ENCODE data around the gene RNGTT. TPM values are rescaled to one million over a fixed set of nuclear protein-coding genes. Genes with fewer than 3 reads are reported as not detected.

RNGTT gene
- total and polyA plus RNA-seq, 8 donors = 1.8 to 31.6 (median 5.8) TPM

- Histone ChIP-seq H3K4me1 (no peaks in the 10 kb centered on the region), H3K4me3 (no peak overlapping the region), H3K27ac (no peak overlapping the region), H3K27me3 (no peaks in the 10 kb centered on the region), H3K9me3 (no peaks in the 10 kb centered on the region), H3K36me3 (peaks cover 0 to 44% (median 39%) of the 10 kb centered on the region in 4 donors)
- intact Hi-C loops (cut with DNase I; ENCODE audit: low total_unique reads) = no loop called here
- TF ChIP-seq EP300 (IDR thresholded peaks at IDR 0.05) (no peak), CTCF (IDR thresholded peaks at IDR 0.05) (no peak), POLR2AphosphoS5 (IDR thresholded peaks at IDR 0.05) (no peak)
- DNase-seq = no peak
- 92 to 96% (median 95%) methylated on average over 4 of the region's 4 CpGs for WGBS, 5 donors
Measured at GRCh38 chr6:88922775-88923548, 40.5 kb downstream of the RNGTT start.

- H3K9me3 ChIP-seq = no peaks in the 10 kb centered on the region
- intact Hi-C loops (cut with DNase I; ENCODE audit: low total_unique reads) = no loop called here
- no peaks in the 10 kb centered on the region for H3K4me1 ChIP-seq
- H3K27ac ChIP-seq = no peak overlapping the region
- peaks cover 0 to 32% (median 30%) of the 10 kb centered on the region in 4 donors for H3K36me3 ChIP-seq
- 79 to 100% (median 92%) methylated on average over 1 of the region's 1 CpG for WGBS, 5 donors
- TF ChIP-seq EP300 (IDR thresholded peaks at IDR 0.05) (no peak), CTCF (IDR thresholded peaks at IDR 0.05) (no peak), POLR2A (IDR thresholded peaks at IDR 0.05) (no peak), POLR2AphosphoS5 (IDR thresholded peaks at IDR 0.05) (no peak)
- no peaks in the 10 kb centered on the region for H3K27me3 ChIP-seq
- no peak overlapping the region for H3K4me3 ChIP-seq
- no peak for DNase-seq
Measured at GRCh38 chr6:88921734-88922133, 41.7 kb downstream of the RNGTT start.

GRCh38 chr6:88920774-88921733 is 42.4 kb downstream of the RNGTT start:
- DNase-seq = no peak
- no peaks in the 10 kb centered on the region for H3K4me1 ChIP-seq
- no peak overlapping the region for H3K4me3 ChIP-seq
- no peak for TF ChIP-seq POLR2A (IDR thresholded peaks at IDR 0.05)
- no peak for TF ChIP-seq POLR2AphosphoS5 (IDR thresholded peaks at IDR 0.05)
- TF ChIP-seq EP300 (IDR thresholded peaks at IDR 0.05) = no peak
- no peak for TF ChIP-seq CTCF (IDR thresholded peaks at IDR 0.05)
- no peak overlapping the region for H3K27ac ChIP-seq
- H3K27me3 ChIP-seq = no peaks in the 10 kb centered on the region
- peaks cover 0 to 29% (median 27%) of the 10 kb centered on the region in 4 donors for H3K36me3 ChIP-seq
- intact Hi-C loops (cut with DNase I; ENCODE audit: low total_unique reads) = no loop called here
- no peaks in the 10 kb centered on the region for H3K9me3 ChIP-seq
- WGBS, 5 donors = 88 to 94% (median 93%) methylated on average over 1 of the region's 1 CpG

GRCh38 chr6:88920088-88920487 is 43.3 kb downstream of the RNGTT start:
- no peaks in the 10 kb centered on the region for H3K4me1 ChIP-seq
- WGBS, 5 donors = 86 to 94% (median 89%) methylated on average over 2 of the region's 2 CpGs
- no peak for DNase-seq
- peaks cover 0 to 24% (median 20%) of the 10 kb centered on the region in 4 donors for H3K36me3 ChIP-seq
- H3K4me3 ChIP-seq = no peak overlapping the region
- intact Hi-C loops (cut with DNase I; ENCODE audit: low total_unique reads) = no loop called here
- no peak overlapping the region for H3K27ac ChIP-seq
- H3K9me3 ChIP-seq = no peaks in the 10 kb centered on the region
- no peaks in the 10 kb centered on the region for H3K27me3 ChIP-seq
- TF ChIP-seq CTCF (IDR thresholded peaks at IDR 0.05) = no peak
- TF ChIP-seq POLR2AphosphoS5 (IDR thresholded peaks at IDR 0.05) = no peak
- no peak for TF ChIP-seq POLR2A (IDR thresholded peaks at IDR 0.05)
- TF ChIP-seq EP300 (IDR thresholded peaks at IDR 0.05) = no peak
